GM12878 (cell line): Measurements from ENCODE around the gene PTGER4.

ENCODE experiments used
- BRCA1 ChIP-seq: IDR thresholded peaks from 2 replicates; pipeline ENCODE4 v1.6.1; 2011; ENCODE audit warnings: low read depth, low read length, improper control_type of control experiment
- CBFB ChIP-seq: IDR thresholded peaks from 2 replicates; pipeline ENCODE4 v1.6.1; 2016; ENCODE audit warnings: antibody characterized with exemption, low read depth
- EP300 ChIP-seq, 2 experiments: fragments of 150-350 bp in 1 of 2; IDR thresholded peaks; 2 replicates each; pipeline ENCODE4 v1.6.1; 2011 to 2012; ENCODE audit warnings: low read depth in 2 of 2, low read length in 2 of 2, borderline replicate concordance in 1 of 2, improper control_type of control experiment in 1 of 2, inconsistent platforms in 1 of 2; ENCODE audit not compliant: control insufficient read depth in 1 of 2
- JUND ChIP-seq: IDR thresholded peaks from 2 replicates; pipeline ENCODE4 v1.6.1; 2012; ENCODE audit warnings: low read depth, mild to moderate bottlenecking, low read length, improper control_type of control experiment, moderate library complexity
- KLF5 ChIP-seq: fragments of 450-650 bp; IDR thresholded peaks from 2 replicates; pipeline ENCODE4 v1.6.1; 2014; ENCODE audit warnings: mild to moderate bottlenecking; ENCODE audit not compliant: partially characterized antibody
- RAD21 ChIP-seq: IDR thresholded peaks from 2 replicates; pipeline ENCODE4 v1.6.1; 2011; ENCODE audit warnings: mild to moderate bottlenecking, low read depth, low read length, moderate library complexity; ENCODE audit not compliant: insufficient read depth
- SRF ChIP-seq, 2 experiments: IDR thresholded peaks; 2 replicates each; pipeline ENCODE4 v1.6.1; 2011; ENCODE audit warnings: low read depth in 2 of 2, low read length in 2 of 2, mild to moderate bottlenecking in 1 of 2, moderate library complexity in 1 of 2
- TF ChIP-seq, protein P1 (sequence below), 3 experiments: IDR thresholded peaks in 2 of 3; conservative IDR thresholded peaks in 1 of 3; 2 replicates each; pipeline ENCODE4 v1.5.1; 2011; ENCODE audit warnings: low read depth in 3 of 3, low read length in 3 of 3, mild to moderate bottlenecking in 3 of 3, control low read depth in 2 of 3, moderate library complexity in 2 of 3, inconsistent platforms in 1 of 3, mixed read lengths in 1 of 3; ENCODE audit not compliant: control insufficient read depth in 2 of 3, insufficient read depth in 1 of 3; ENCODE audit errors: extremely low read depth in 1 of 3
- TF ChIP-seq, protein P2 (sequence below): IDR thresholded peaks from 2 replicates; pipeline ENCODE4 v1.6.1; 2012; ENCODE audit warnings: mild to moderate bottlenecking, low read depth, low read length
- TF ChIP-seq, protein P3 (sequence below): fragments of 450-650 bp; IDR thresholded peaks from 2 replicates; pipeline ENCODE4 v1.6.1; 2016; ENCODE audit warnings: mild to moderate bottlenecking

DNA sequence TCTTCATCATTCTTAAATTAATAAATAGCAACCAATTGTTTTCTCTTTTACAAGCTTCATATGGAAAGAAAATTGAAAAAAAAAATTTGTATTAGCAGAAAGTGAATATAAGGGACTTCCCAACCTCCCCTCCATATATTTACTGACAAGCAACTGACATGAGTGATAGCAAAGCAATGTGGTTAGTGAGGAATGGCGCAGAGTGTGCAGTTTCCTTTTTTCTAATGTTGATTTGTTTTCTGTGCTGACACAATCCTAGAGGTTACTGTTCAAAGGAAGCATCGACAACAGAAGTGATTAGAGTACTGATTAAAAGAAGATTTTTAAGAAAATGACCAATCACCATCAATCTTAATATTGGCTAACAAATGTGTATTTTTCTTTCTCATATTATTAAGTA lies 1.7 kb upstream of the PTGER4 start:
- TF ChIP-seq, protein P1, sequence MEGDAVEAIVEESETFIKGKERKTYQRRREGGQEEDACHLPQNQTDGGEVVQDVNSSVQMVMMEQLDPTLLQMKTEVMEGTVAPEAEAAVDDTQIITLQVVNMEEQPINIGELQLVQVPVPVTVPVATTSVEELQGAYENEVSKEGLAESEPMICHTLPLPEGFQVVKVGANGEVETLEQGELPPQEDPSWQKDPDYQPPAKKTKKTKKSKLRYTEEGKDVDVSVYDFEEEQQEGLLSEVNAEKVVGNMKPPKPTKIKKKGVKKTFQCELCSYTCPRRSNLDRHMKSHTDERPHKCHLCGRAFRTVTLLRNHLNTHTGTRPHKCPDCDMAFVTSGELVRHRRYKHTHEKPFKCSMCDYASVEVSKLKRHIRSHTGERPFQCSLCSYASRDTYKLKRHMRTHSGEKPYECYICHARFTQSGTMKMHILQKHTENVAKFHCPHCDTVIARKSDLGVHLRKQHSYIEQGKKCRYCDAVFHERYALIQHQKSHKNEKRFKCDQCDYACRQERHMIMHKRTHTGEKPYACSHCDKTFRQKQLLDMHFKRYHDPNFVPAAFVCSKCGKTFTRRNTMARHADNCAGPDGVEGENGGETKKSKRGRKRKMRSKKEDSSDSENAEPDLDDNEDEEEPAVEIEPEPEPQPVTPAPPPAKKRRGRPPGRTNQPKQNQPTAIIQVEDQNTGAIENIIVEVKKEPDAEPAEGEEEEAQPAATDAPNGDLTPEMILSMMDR (IDR thresholded peaks at IDR 0.05 in 2 of 3, conservative IDR thresholded peaks at IDR 0.05 in 1 of 3; ENCODE audit: control insufficient read depth in 2 of 3, extremely low read depth in 1 of 3, insufficient read depth in 1 of 3, low read depth in 3 of 3, low read length in 3 of 3) = no peak
- TF ChIP-seq BRCA1 (no peak), KLF5 (no peak), SRF (IDR thresholded peaks at IDR 0.05; ENCODE audit: low read depth in 2 of 2, low read length in 2 of 2) (no peak), JUND (no peak), CBFB (no peak), RAD21 (no peak), EP300 (IDR thresholded peaks at IDR 0.05; ENCODE audit: borderline replicate concordance in 1 of 2, control insufficient read depth in 1 of 2, low read depth in 2 of 2, low read length in 2 of 2) (no peak)
- TF ChIP-seq, protein P2, sequence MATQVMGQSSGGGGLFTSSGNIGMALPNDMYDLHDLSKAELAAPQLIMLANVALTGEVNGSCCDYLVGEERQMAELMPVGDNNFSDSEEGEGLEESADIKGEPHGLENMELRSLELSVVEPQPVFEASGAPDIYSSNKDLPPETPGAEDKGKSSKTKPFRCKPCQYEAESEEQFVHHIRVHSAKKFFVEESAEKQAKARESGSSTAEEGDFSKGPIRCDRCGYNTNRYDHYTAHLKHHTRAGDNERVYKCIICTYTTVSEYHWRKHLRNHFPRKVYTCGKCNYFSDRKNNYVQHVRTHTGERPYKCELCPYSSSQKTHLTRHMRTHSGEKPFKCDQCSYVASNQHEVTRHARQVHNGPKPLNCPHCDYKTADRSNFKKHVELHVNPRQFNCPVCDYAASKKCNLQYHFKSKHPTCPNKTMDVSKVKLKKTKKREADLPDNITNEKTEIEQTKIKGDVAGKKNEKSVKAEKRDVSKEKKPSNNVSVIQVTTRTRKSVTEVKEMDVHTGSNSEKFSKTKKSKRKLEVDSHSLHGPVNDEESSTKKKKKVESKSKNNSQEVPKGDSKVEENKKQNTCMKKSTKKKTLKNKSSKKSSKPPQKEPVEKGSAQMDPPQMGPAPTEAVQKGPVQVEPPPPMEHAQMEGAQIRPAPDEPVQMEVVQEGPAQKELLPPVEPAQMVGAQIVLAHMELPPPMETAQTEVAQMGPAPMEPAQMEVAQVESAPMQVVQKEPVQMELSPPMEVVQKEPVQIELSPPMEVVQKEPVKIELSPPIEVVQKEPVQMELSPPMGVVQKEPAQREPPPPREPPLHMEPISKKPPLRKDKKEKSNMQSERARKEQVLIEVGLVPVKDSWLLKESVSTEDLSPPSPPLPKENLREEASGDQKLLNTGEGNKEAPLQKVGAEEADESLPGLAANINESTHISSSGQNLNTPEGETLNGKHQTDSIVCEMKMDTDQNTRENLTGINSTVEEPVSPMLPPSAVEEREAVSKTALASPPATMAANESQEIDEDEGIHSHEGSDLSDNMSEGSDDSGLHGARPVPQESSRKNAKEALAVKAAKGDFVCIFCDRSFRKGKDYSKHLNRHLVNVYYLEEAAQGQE = no peak
- TF ChIP-seq, protein P3, sequence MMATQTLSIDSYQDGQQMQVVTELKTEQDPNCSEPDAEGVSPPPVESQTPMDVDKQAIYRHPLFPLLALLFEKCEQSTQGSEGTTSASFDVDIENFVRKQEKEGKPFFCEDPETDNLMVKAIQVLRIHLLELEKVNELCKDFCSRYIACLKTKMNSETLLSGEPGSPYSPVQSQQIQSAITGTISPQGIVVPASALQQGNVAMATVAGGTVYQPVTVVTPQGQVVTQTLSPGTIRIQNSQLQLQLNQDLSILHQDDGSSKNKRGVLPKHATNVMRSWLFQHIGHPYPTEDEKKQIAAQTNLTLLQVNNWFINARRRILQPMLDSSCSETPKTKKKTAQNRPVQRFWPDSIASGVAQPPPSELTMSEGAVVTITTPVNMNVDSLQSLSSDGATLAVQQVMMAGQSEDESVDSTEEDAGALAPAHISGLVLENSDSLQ = peak; percentile 66
